Measurements from ENCODE around the gene TEAD2. TPM values are rescaled to one million over a fixed set of nuclear protein-coding genes. Genes with fewer than 3 reads are reported as not detected.
"Not testable (repeated sequence)": the region's sequence is repeated elsewhere in the genome, so short reads cannot be mapped to it uniquely, and the experiment has no call there.

Gene TEAD2
- total RNA-seq, 6 experiments from 2014 or later = 16.5 to 23.1 (median 20.8) TPM

- Mint-ChIP-seq H3K36me3 (ENCODE audit: low read depth) (peaks cover 9% of the 10 kb centered on the region), H3K4me1 (ENCODE audit: low read depth) (no peaks in the 10 kb centered on the region), H3K27ac (no peak overlapping the region), H3K4me3 (no peak overlapping the region), H3K27me3 (ENCODE audit: insufficient read depth) (peaks cover 3% of the 10 kb centered on the region; the same call in 1 of the 2 replicates), H3K9me3 (peaks cover 15% of the 10 kb centered on the region)
- no peak for DNase-seq
- TF ChIP-seq CTCF (IDR thresholded peaks at IDR 0.05) = no peak
Observed at GRCh38 chr19:49318296-49318695, 43.9 kb downstream of the TEAD2 start.

GRCh38 chr19:49316284-49316683, 45.9 kb downstream of the TEAD2 start:
- Mint-ChIP-seq H3K27ac (no peak overlapping the region), H3K4me3 (no peak overlapping the region), H3K36me3 (ENCODE audit: low read depth) (peaks cover 9% of the 10 kb centered on the region), H3K9me3 (peaks cover 11% of the 10 kb centered on the region), H3K27me3 (ENCODE audit: insufficient read depth) (peaks cover 5% of the 10 kb centered on the region; the same call in 1 of the 2 replicates), H3K4me1 (ENCODE audit: low read depth) (no peaks in the 10 kb centered on the region)
- no peak for DNase-seq
- no peak for TF ChIP-seq CTCF (IDR thresholded peaks at IDR 0.05)

- no peak for DNase-seq
- TF ChIP-seq CTCF (IDR thresholded peaks at IDR 0.05) = no peak
- peaks cover 16% of the 10 kb centered on the region for H3K27me3 Mint-ChIP-seq (ENCODE audit: insufficient read depth)
- peaks cover 9% of the 10 kb centered on the region for H3K36me3 Mint-ChIP-seq (ENCODE audit: low read depth)
- H3K4me1 Mint-ChIP-seq (ENCODE audit: low read depth) = no peaks in the 10 kb centered on the region
- H3K4me3 Mint-ChIP-seq = no peak overlapping the region
- H3K27ac Mint-ChIP-seq = no peak overlapping the region
- peaks cover 11% of the 10 kb centered on the region for H3K9me3 Mint-ChIP-seq
Observed at GRCh38 chr19:49315111-49315510, 47.1 kb downstream of the TEAD2 start.

- no peak for TF ChIP-seq CTCF (IDR thresholded peaks at IDR 0.05)
- Mint-ChIP-seq H3K27ac (no peak overlapping the region), H3K4me3 (no peak overlapping the region), H3K27me3 (ENCODE audit: insufficient read depth) (peaks cover 27% of the 10 kb centered on the region), H3K4me1 (ENCODE audit: low read depth) (no peaks in the 10 kb centered on the region), H3K36me3 (ENCODE audit: low read depth) (no peaks in the 10 kb centered on the region), H3K9me3 (no peaks in the 10 kb centered on the region)
- no peak for DNase-seq
Observed at GRCh38 chr19:49309087-49309486, 53.1 kb downstream of the TEAD2 start.

- TF ChIP-seq CTCF (IDR thresholded peaks at IDR 0.05) = 0 out of 2 replicates have a peak, but pooled peaks have one; percentile 7
- not testable (repeated sequence) for DNase-seq
- H3K27me3 Mint-ChIP-seq (ENCODE audit: insufficient read depth) = peaks cover 39% of the 10 kb centered on the region
Observed at GRCh38 chr19:49306734-49307133, 55.5 kb downstream of the TEAD2 start.

GRCh38 chr19:49301866-49302252, 60.4 kb downstream of the TEAD2 start:
- no peaks in the 10 kb centered on the region; the same call in 1 of the 2 replicates for H3K36me3 Mint-ChIP-seq (ENCODE audit: low read depth)
- H3K4me1 Mint-ChIP-seq (ENCODE audit: low read depth) = no peaks in the 10 kb centered on the region
- peaks cover 28% of the 10 kb centered on the region for H3K27me3 Mint-ChIP-seq (ENCODE audit: insufficient read depth)
- H3K4me3 Mint-ChIP-seq = no peak overlapping the region
- H3K27ac Mint-ChIP-seq = no peak overlapping the region
- DNase-seq = no peak
- TF ChIP-seq CTCF (IDR thresholded peaks at IDR 0.05) = no peak
- H3K9me3 Mint-ChIP-seq = peaks cover 6% of the 10 kb centered on the region; the same call in 1 of the 2 replicates

More at GRCh38 chr19:49306734-49307133, 55.5 kb downstream of the TEAD2 start:
- H3K9me3 Mint-ChIP-seq; H3K27ac Mint-ChIP-seq; H3K4me1 Mint-ChIP-seq (ENCODE audit: low read depth); H3K36me3 Mint-ChIP-seq (ENCODE audit: low read depth); H3K4me3 Mint-ChIP-seq: not testable (repeated sequence)
